Measurements from ENCODE around the gene CAMTA1.

Gene CAMTA1

GRCh38 chr1:6795661-6796060, 10.4 kb downstream of the CAMTA1 start:
- ATAC-seq, result peak; percentile 32
- 0 out of 2 replicates have a peak, but pooled peaks have one; percentile 10 for TF ChIP-seq ZNF565 (CRISPR knock-in tag; conservative IDR thresholded peaks at IDR 0.05; ENCODE audit: low read depth)
- TF ChIP-seq ZFP30 (CRISPR knock-in tag; IDR thresholded peaks at IDR 0.05), result no peak
- TF ChIP-seq GLIS3 (CRISPR knock-in tag; IDR thresholded peaks at IDR 0.05), result no peak
- TF ChIP-seq ARNTL (CRISPR knock-in tag; IDR thresholded peaks at IDR 0.05; ENCODE audit: borderline replicate concordance, low read depth), result no peak
- peak; percentile 93 for TF ChIP-seq ISL1 (CRISPR knock-in tag; IDR thresholded peaks at IDR 0.05)
- peak; percentile 83; the same call in 1 of the 2 replicates for TF ChIP-seq CSDC2 (CRISPR knock-in tag; IDR thresholded peaks at IDR 0.05)
- no peak; the same call in 1 of the 2 replicates for TF ChIP-seq TOX (CRISPR knock-in tag; IDR thresholded peaks at IDR 0.05; ENCODE audit: borderline replicate concordance)
- no peak for TF ChIP-seq RARB (CRISPR knock-in tag; IDR thresholded peaks at IDR 0.05)
- no peak for TF ChIP-seq ZNF70 (CRISPR knock-in tag; IDR thresholded peaks at IDR 0.05)
- no peak for TF ChIP-seq OSR1 (CRISPR knock-in tag; IDR thresholded peaks at IDR 0.05)
- peak; percentile 60; the same call in 1 of the 2 replicates for TF ChIP-seq PATZ1 (CRISPR knock-in tag; IDR thresholded peaks at IDR 0.05; ENCODE audit: borderline replicate concordance)
- no peak for TF ChIP-seq ZNF8 (CRISPR knock-in tag; IDR thresholded peaks at IDR 0.05)
- 0 out of 2 replicates have a peak, but pooled peaks have one; percentile 69 for TF ChIP-seq CSRNP3 (CRISPR knock-in tag; IDR thresholded peaks at IDR 0.05)
- no peak for TF ChIP-seq POU6F1 (CRISPR knock-in tag; IDR thresholded peaks at IDR 0.05; ENCODE audit: borderline replicate concordance, low read depth)
- TF ChIP-seq CREB5 (CRISPR knock-in tag; IDR thresholded peaks at IDR 0.05; ENCODE audit: low read depth), result peak; percentile 92
- TF ChIP-seq TSHZ2 (CRISPR knock-in tag; IDR thresholded peaks at IDR 0.05), result peak; percentile 22; the same call in 1 of the 2 replicates
- TF ChIP-seq ESRRG (CRISPR knock-in tag; IDR thresholded peaks at IDR 0.05), result peak; percentile 51; the same call in 1 of the 2 replicates
- TF ChIP-seq PPARA (CRISPR knock-in tag; IDR thresholded peaks at IDR 0.05; ENCODE audit: borderline replicate concordance), result no peak
- no peak for TF ChIP-seq ZC3H10 (CRISPR knock-in tag; IDR thresholded peaks at IDR 0.05)
- TF ChIP-seq ZFP3 (CRISPR knock-in tag; IDR thresholded peaks at IDR 0.05), result 0 out of 2 replicates have a peak, but pooled peaks have one; percentile 60
- no peak for TF ChIP-seq BACH2 (CRISPR knock-in tag; IDR thresholded peaks at IDR 0.05; ENCODE audit: borderline replicate concordance)
- no peak for TF ChIP-seq SNAI2 (CRISPR knock-in tag; IDR thresholded peaks at IDR 0.05)
- peak; percentile 60; the same call in 1 of the 2 replicates for TF ChIP-seq TCF4 (CRISPR knock-in tag; IDR thresholded peaks at IDR 0.05; ENCODE audit: borderline replicate concordance)

- TF ChIP-seq ISL1 (CRISPR knock-in tag; IDR thresholded peaks at IDR 0.05) (no peak), ZNF70 (CRISPR knock-in tag; IDR thresholded peaks at IDR 0.05) (no peak), TOX (CRISPR knock-in tag; IDR thresholded peaks at IDR 0.05; ENCODE audit: borderline replicate concordance) (no peak), ZNF565 (CRISPR knock-in tag; conservative IDR thresholded peaks at IDR 0.05; ENCODE audit: low read depth) (no peak)
- no peak; the same call in 1 of the 3 replicates for ATAC-seq
Measured at GRCh38 chr1:6796095-6796494, 10.8 kb downstream of the CAMTA1 start.
